Measurements from ENCODE around the gene CMTM8. TPM values are rescaled to one million over a fixed set of nuclear protein-coding genes. Genes with fewer than 3 reads are reported as not detected.

CMTM8 gene
- total and polyA plus RNA-seq, 2 of the 8 experiments (the other 6 are each of a cell fraction or from before 2014, with no cell fraction given) = 10.5 to 22.4 TPM

GRCh38 chr3:32392536-32393302 is 154.2 kb downstream of the CMTM8 start:
- peak overlapping the region; percentile 46 to 77 (median 75) for H3K4me3 ChIP-seq (ENCODE audit: extremely low read depth in 1 of 4, insufficient read depth in 2 of 4, low read depth in 3 of 4, low read length in 4 of 4)
- H3K23ac ChIP-seq (ENCODE audit: insufficient read length) = no peak overlapping the region
- no peak overlapping the region for H2BK120ac ChIP-seq (replicated peaks; ENCODE audit: low read depth, low read length)
- H3K56ac ChIP-seq (replicated peaks; ENCODE audit: insufficient read length, low read depth, low read length) = no peak overlapping the region
- peak overlapping the region; percentile 50; the same call in 1 of the 2 replicates for H2BK12ac ChIP-seq (ENCODE audit: low read depth, low read length)
- H4K8ac ChIP-seq (ENCODE audit: extremely low read depth, insufficient read depth, low read length) = peak overlapping the region; percentile 79; the same call in 1 of the 2 replicates
- peaks cover 2% of the 10 kb centered on the region in 2 experiments for H4K20me1 ChIP-seq (replicated peaks in 1 of 2; ENCODE audit: control insufficient read depth in 1 of 2, insufficient read depth in 2 of 2, low read length in 2 of 2)
- no peak overlapping the region for H3K14ac ChIP-seq (ENCODE audit: insufficient read length)
- ChIA-PET CTCF (ENCODE audit: partially characterized antibody) (interaction anchor here (1.0 to 12.8 kb wide), 3 partner anchors 10 to 22 kb away, joined by 3 to 121 read pairs (median 5); no protein-coding TSS in a partner anchor), POLR2A (ENCODE audit: partially characterized antibody) (interaction anchor here (0.8 to 1.8 kb wide), 10 partner anchors 8 to 135 kb away, joined by 3 to 8 read pairs (median 3); no protein-coding TSS in a partner anchor)
- H2AK5ac ChIP-seq (ENCODE audit: low read depth, low read length) = no peak overlapping the region
- DNase-seq (ENCODE audit: low read depth in 1 of 2, low spot score in 2 of 2) (no peak), FAIRE-seq (no peak)
- peak overlapping the region; percentile 40 for H4K91ac ChIP-seq (replicated peaks; ENCODE audit: insufficient read length, low read length)
- H3K18ac ChIP-seq (ENCODE audit: extremely low read depth, low read length) = peak overlapping the region; percentile 97
- H3K9me3 ChIP-seq (ENCODE audit: insufficient read depth in 2 of 2, low read depth in 1 of 2, low read length in 1 of 2) = no peaks in the 10 kb centered on the region
- H3K27ac ChIP-seq (ENCODE audit: low read depth, low read length) = no peak overlapping the region
- H2BK20ac ChIP-seq (ENCODE audit: low read length) = no peak overlapping the region
- peak overlapping the region; percentile 77 to 85 for H3K4me2 ChIP-seq (ENCODE audit: insufficient read depth in 1 of 2, low read depth in 2 of 2, low read length in 2 of 2)
- H3K36me3 ChIP-seq (ENCODE audit: control insufficient read depth in 2 of 4, insufficient read depth in 4 of 4, low read length in 3 of 4) = no peaks in the 10 kb centered on the region
- H3K23me2 ChIP-seq (ENCODE audit: low read depth, low read length) = peaks cover 11% of the 10 kb centered on the region
- H3K4me1 ChIP-seq (replicated peaks in 1 of 4; ENCODE audit: control insufficient read depth in 3 of 4, insufficient read depth in 4 of 4, low read length in 3 of 4) = peaks cover 0 to 5% (median 3%) of the 10 kb centered on the region in 4 experiments; a peak in 3 of 7 replicates
- H2AFZ ChIP-seq (ENCODE audit: low read length) = peak overlapping the region; percentile 52; the same call in 1 of the 2 replicates
- TF ChIP-seq TEAD4 (IDR thresholded peaks at IDR 0.05; ENCODE audit: low read depth, low read length) (no peak), ASH2L (IDR thresholded peaks at IDR 0.05; ENCODE audit: low read length) (peak; percentile 81), EZH2 (IDR thresholded peaks at IDR 0.05; ENCODE audit: low read depth, low read length, severe bottlenecking) (peak; percentile 21)
- peak overlapping the region in 3 of 4 experiments; percentile 29 to 60 (median 60); a peak in 5 of 7 replicates for H3K9ac ChIP-seq (replicated peaks in 1 of 4; ENCODE audit: extremely low read depth in 1 of 4, low read depth in 3 of 4, low read length in 3 of 4)
- H2BK15ac ChIP-seq (ENCODE audit: low read length) = 0 out of 2 replicates have a peak overlapping the region, but pooled peaks have one; percentile 92
- peaks cover 0 to 35% of the 10 kb centered on the region in 2 experiments; a peak in 2 of 4 replicates for H3K79me2 ChIP-seq (ENCODE audit: control insufficient read depth in 1 of 2, insufficient read depth in 2 of 2, low read length in 2 of 2)
- peaks cover 0 to 13% (median 7%) of the 10 kb centered on the region in 4 experiments; a peak in 4 of 7 replicates for H3K27me3 ChIP-seq (replicated peaks in 1 of 4; ENCODE audit: control insufficient read depth in 3 of 4, extremely low read depth in 1 of 4, insufficient read depth in 3 of 4, low read length in 3 of 4)
- H2BK5ac ChIP-seq (ENCODE audit: low read depth, low read length) = no peak overlapping the region; the same call in 1 of the 2 replicates
- WGBS, 2 experiments (ENCODE audit: extremely low coverage in 1 of 2, insufficient coverage in 1 of 2, insufficient read length in 1 of 2, insufficient replicate concordance in 2 of 2, low coverage in 1 of 2, low lambda C conversion rate in 2 of 2, missing lambda C conversion rate in 1 of 2) = 34% methylated on average over 16 of the region's 18 CpGs; no CpG with 5 or more reads in 1 of the 2 experiments
- peaks cover 2% of the 10 kb centered on the region for H3K79me1 ChIP-seq (ENCODE audit: low read depth, low read length)
- H3K4ac ChIP-seq (replicated peaks; ENCODE audit: insufficient read length, low read depth, low read length) = no peak overlapping the region
- no peak overlapping the region for H4K5ac ChIP-seq (ENCODE audit: insufficient read length, low read depth, low read length)
